Stimulated activated CD8-positive, alpha-beta memory T cell treated with anti-CD3 and anti-CD28 coated beads, Interleukin-12 subunit alpha, Interleukin-12 subunit beta, amount 100 ng/mL, for 24 hours (primary cell): ENCODE measurements around the gene HOXB8.

ENCODE experiments used
- DNase-seq: peaks from one replicate; pipeline ENCODE4 v3.0.0-alpha.2; 2020; ENCODE audit errors: extremely low read depth

Gene HOXB8

DNA sequence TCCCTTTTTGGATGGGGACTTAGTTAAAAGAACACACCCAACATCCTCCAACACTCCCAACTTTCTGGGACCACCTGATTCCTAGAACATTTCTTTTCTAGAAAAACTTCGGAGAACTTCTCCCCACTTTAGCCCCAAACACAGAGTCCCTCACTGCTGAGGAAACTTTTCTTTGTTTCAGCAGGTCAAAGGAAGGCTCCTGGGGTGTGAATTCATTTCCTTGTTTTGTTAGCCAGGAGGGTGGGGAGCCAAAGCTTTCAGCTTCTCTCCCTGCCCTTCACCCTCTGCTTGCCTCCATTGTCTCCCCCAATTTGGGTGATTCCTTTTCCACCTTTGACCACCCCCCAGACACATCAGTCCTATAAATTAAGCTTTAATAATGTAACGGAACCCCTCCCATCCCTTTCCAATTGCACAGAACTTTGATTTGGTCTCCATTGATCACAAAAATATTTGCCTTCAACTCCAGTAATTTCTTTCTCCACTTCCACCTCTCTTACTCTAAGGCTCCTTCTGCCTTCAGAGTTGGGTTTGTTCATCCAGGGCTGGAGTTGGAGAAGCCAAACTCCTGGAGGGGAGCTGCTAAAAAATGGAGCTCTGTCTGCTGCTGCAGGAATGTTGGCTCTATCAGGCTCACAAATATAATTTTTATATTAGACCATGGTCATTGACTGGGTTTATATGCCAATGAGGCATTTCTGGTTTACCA, 47.3 kb downstream of the HOXB8 start:
- no peak for DNase-seq

DNA sequence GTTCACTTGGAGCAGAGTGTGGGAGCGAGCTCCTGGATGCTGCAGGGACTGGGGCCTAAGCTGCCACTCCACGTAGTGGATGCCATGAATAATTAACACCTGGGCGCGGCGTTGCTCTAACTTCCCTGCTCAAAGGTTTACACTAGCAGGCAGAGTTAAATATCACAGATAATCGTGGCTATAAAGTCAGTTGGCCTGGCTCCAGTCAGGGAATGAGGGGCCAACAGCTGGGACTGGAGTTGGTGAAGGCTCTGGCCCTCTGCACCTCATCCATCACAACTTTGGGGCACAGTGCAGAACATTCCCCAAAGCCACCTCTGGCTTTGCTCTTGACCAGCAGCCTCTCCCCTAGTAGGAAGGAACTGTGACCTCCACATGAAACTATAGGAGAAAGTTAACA, 47.9 kb downstream of the HOXB8 start:
- no peak for DNase-seq

DNA sequence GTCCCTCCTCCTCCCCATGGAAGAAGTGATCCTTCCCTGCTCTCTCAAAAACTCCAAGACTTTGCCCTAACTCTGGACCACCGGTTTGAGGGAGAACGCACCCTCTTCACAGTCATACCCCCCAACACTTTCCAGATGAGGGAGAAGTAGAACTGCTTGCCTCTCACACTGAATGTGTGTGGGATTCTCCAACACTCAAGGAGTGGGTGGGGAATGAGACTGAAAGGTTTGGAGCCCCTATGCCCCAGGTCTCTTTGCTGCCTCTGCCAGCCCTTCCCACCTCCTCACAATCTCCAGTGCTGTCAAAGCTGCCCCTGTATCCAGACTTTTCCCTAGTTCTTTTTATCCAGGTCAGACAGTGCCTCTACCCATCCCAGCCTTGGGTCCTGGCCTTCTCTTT, 48.4 kb downstream of the HOXB8 start:
- no peak for DNase-seq

DNA sequence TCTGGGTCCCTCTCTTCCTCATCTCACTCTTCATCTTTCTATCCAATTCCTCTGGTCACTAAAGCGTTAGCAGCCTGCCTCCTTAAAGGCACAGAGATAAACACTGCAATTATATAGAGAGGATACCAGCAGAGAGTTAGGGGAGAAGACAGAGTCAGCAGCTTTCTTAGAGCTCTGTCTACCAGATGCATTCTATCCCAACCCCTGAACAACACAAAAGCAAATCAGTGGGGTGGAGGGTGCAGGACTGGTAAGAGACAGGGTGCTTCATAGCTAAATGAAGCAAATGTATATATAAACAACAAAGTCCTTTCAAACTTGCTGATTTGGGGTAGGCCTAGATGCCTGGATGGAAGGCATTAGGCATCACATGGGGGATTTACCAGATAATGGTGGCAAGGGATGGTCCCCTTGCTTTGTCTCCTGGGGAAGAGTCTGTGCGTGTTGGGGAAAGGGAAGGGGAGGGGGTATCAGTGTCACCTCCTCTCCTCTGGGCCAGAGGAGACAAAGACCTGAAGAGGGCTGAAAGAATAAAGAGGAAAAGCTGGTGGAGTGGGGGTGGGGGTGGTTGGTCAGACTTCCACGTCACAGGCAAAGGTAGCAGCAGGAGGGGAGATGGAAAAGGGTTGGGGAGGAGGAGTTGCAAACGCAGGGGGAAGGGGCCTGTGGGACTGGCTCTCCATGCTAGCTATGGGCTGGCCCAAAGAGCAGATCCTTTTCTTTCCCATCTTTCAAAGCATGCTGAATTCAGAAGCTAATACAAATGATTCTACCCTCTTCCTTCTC, 49.0 kb downstream of the HOXB8 start:
- no peak for DNase-seq

DNA sequence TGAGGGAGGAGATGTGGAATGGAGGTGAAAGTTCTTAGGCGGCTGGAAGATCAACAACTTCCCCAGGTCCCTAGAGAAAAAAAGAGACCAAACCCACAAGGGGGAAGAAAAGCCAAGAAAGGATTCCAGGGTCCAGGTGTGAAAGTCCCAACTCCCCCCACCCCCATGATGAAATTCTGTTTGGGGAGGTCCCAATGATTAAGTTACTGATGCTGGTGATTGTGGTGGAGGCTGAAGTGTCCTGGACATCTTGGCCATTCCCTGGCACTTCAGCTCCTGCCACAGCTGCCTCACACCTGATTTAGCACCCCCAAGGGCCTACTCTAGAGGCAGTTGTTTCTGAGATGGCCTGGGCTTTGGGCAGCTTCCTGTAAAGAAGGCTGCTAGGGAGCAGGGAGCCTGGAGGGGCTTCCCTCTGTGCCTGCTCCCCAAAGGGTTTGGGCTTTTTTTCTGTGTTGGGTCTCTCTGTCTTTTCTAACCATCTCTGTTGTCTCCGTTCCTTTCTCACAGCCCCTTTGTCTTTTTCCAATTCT, 50.0 kb downstream of the HOXB8 start:
- DNase-seq: no peak

DNA sequence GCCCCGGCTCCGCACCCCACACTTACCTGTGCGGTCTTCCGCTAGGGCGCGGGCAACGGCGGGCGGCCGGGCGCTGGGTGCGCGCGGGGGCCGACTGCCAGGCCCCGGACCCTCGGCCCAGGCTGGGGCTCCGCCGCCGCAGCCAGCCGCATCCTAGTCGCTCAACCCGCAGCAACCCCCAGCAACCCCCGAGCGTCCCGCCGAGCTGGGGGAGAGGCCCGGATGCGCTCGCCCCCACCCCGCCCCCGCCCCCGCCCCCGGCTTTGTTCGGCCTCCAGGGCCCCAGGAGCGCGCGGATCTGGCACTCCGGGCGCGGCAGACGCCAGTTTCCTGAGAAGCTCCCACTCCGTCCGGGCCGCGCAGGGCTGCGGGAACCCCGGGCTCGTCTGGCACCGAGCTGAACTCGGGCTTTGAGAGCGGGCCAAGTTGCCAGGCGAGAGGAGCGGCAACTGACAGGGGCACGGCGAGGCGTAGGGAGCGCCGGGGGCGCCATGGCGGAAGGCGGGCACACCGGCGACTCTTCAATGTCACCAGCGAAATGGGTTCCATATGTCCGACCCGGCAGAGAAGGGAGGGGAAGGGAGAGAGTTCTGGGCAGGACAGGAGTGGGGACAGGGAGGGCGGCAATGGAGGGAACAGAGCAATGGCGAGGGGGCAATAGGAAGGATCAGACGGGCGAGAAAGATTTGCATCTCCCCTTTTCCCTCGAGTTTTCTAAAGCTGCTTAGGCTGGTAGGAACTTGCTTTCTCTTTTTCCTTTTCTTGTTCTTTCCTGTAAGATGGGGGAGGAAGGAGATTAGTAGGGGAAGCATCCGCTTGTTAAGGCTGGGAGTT, 50.7 kb downstream of the HOXB8 start:
- DNase-seq: no peak

DNA sequence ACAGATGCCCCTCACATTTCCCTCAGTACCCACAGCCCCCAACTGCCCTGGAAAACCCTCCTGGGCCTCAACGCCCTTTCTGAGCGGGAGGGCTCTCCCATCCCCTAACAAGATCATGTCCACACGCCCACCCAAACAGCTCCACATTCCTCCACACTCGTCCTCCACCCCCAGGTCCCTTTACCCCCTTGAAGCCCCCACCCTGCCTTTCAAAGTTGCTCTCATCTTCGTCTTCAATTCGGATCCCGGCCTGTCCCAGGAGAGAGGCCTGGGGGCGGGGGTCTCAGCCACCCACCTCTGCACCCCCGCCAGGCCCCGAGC, 51.3 kb downstream of the HOXB8 start:
- DNase-seq: no peak

DNA sequence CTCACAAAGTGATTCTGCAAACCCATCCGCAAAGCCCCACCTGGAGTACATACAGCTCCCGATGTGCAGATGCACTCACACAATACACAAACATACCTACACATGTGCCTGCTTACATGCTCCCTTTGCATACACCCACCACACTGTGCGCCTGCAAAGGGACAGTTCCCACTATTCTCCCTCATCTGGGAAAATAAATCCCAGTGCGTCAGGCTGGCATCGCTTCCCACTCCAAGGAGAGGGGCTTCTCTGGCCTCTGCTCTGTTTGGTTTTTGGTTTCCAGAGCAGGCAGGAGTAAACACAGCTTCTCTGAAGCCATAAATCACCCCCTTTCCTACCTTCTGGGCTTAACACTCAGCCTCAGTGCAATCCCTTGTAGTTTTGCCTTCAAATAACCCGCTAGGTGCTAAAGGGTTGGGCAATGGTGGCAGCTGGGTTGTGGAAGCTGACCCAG, 51.7 kb downstream of the HOXB8 start:
- no peak for DNase-seq

DNA sequence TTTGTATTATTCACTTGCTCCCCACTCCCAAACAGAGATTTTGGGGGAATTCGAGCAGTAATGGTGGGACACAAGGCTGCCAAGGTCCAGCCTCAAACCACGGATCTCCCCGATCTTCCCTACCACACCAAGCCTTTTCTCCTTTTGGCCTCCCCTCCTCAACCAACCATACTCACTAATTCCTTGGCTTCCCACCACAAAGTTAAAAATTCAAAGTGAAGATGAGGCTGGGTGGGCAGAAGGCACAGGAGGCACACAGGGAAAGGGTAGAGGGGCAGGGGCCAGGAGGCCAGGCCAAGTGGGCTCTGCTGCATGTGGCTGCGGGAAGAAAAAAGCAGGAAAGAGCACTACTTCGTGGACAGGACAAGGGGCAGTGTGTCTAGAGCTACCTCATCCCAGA, 52.2 kb downstream of the HOXB8 start:
- DNase-seq: no peak
